HCT116 (cell line): ENCODE data around the gene KLHL22.

ENCODE experiments used
- YY1 ChIP-seq: IDR thresholded peaks from 2 replicates; pipeline ENCODE4 v1.6.1; 2011; ENCODE audit warnings: low read length, low read depth, moderate library complexity, mild to moderate bottlenecking; ENCODE audit not compliant: insufficient replicate concordance; ENCODE audit errors: extremely low read depth
- TF ChIP-seq, protein P1 (sequence below), 3 experiments: fragments of 200-600 bp in 1 of 3; sonication (generic) in 1 of 3; IDR thresholded peaks in 2 of 3; conservative IDR thresholded peaks in 1 of 3; 2 replicates each; pipeline ENCODE4 v1.5.1; 2012 to 2017; ENCODE audit warnings: low read depth in 2 of 3, low read length in 2 of 3, antibody characterized with exemption in 1 of 3, borderline replicate concordance in 1 of 3, control low read depth in 1 of 3, mild to moderate bottlenecking in 1 of 3, mixed read lengths in 1 of 3, mixed run types in 1 of 3, moderate library complexity in 1 of 3; ENCODE audit not compliant: insufficient read depth in 1 of 3
- TF ChIP-seq, protein P2 (sequence below): IDR thresholded peaks from 2 replicates; pipeline ENCODE4 v1.6.1; 2012

DNA sequence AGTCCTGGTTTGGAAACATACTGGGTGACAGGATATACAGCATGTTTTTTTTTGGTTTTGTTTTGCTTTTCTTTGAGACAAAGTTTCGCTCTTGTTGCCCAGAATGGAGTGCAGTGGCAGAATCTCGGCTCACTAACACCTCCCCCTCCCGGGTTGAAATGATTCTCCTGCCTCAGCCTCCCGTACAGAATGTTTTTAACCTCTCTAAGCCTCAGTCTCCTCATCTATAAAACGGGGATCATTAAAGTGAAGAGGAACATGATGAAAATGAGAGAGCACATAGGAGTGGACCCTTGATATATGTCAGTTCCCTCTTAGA, 29.9 kb downstream of the KLHL22 start:
- TF ChIP-seq, protein P1, sequence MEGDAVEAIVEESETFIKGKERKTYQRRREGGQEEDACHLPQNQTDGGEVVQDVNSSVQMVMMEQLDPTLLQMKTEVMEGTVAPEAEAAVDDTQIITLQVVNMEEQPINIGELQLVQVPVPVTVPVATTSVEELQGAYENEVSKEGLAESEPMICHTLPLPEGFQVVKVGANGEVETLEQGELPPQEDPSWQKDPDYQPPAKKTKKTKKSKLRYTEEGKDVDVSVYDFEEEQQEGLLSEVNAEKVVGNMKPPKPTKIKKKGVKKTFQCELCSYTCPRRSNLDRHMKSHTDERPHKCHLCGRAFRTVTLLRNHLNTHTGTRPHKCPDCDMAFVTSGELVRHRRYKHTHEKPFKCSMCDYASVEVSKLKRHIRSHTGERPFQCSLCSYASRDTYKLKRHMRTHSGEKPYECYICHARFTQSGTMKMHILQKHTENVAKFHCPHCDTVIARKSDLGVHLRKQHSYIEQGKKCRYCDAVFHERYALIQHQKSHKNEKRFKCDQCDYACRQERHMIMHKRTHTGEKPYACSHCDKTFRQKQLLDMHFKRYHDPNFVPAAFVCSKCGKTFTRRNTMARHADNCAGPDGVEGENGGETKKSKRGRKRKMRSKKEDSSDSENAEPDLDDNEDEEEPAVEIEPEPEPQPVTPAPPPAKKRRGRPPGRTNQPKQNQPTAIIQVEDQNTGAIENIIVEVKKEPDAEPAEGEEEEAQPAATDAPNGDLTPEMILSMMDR (IDR thresholded peaks at IDR 0.05 in 2 of 3, conservative IDR thresholded peaks at IDR 0.05 in 1 of 3; ENCODE audit: borderline replicate concordance in 1 of 3, insufficient read depth in 1 of 3, low read depth in 2 of 3, low read length in 2 of 3): no peak
- no peak for TF ChIP-seq YY1
- TF ChIP-seq, protein P2, sequence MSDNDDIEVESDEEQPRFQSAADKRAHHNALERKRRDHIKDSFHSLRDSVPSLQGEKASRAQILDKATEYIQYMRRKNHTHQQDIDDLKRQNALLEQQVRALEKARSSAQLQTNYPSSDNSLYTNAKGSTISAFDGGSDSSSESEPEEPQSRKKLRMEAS: no peak
